ENCODE results near the gene SHISAL1.

Gene SHISAL1

DNA sequence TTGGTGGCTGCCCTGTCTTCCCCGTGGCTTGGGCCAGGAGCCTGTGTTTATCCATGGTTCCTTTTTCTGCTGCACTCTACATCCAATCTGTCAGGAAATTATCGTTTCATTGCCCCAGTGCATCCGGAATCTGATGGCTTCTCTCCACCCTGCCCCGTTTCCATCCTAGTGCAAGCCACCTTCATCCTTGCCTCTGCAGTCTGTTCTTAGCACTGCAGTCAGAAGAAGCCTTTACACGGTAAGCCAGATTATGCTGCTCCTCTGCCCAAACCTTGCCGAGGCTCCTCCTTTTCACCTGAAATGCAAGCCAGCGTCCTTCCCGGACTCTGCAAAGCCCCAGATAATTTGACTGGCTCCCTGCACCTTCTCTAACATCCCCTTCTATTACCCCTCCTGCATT, 86.9 kb downstream of the SHISAL1 start:
- Histone ChIP-seq H2BK12ac (ENCODE audit: low read length) (no peak overlapping the region), H3K79me2 (ENCODE audit: control insufficient read depth, insufficient read depth, low read length, poor library complexity) (no peaks in the 10 kb centered on the region), H3K14ac (ENCODE audit: low read length) (no peak overlapping the region), H3K27ac (ENCODE audit: low read depth, low read length) (no peak overlapping the region), H3K27me3 (ENCODE audit: insufficient read depth, low read length) (no peaks in the 10 kb centered on the region), H4K91ac (ENCODE audit: low read depth, low read length) (no peak overlapping the region), H2BK120ac (ENCODE audit: insufficient read depth, low read length, poor library complexity) (no peak overlapping the region), H4K12ac (ENCODE audit: low read depth, low read length) (no peak overlapping the region), H3K9me3 (ENCODE audit: insufficient read depth, low read depth, low read length) (peaks cover 5% of the 10 kb centered on the region), H3K9ac (ENCODE audit: low read length) (no peak overlapping the region), H2AK5ac (ENCODE audit: low read length) (no peak overlapping the region), H3K4me2 (ENCODE audit: low read length) (no peak overlapping the region), H4K8ac (ENCODE audit: low read depth, low read length) (no peak overlapping the region), H2AFZ (ENCODE audit: insufficient read depth, low read length, poor library complexity) (no peak overlapping the region), H3K4ac (ENCODE audit: low read depth, low read length) (no peak overlapping the region), H3K18ac (ENCODE audit: low read length) (no peak overlapping the region), H3K79me1 (ENCODE audit: low read length) (no peaks in the 10 kb centered on the region), H3K4me3 (ENCODE audit: low read depth, low read length) (no peak overlapping the region), H2BK5ac (ENCODE audit: low read depth, low read length, poor library complexity) (no peak overlapping the region), H3K23ac (ENCODE audit: low read length) (no peak overlapping the region), H3K36me3 (ENCODE audit: control insufficient read depth in 1 of 2, insufficient read depth in 2 of 2, low read length in 2 of 2) (no peaks in the 10 kb centered on the region), H3K4me1 (ENCODE audit: control insufficient read depth in 1 of 2, insufficient read depth in 2 of 2, low read length in 2 of 2) (no peaks in the 10 kb centered on the region)
- no CpG with 5 or more reads among the region's 8 CpGs for WGBS (ENCODE audit: extremely low coverage, insufficient coverage, insufficient read length)
- no peak for DNase-seq

DNA sequence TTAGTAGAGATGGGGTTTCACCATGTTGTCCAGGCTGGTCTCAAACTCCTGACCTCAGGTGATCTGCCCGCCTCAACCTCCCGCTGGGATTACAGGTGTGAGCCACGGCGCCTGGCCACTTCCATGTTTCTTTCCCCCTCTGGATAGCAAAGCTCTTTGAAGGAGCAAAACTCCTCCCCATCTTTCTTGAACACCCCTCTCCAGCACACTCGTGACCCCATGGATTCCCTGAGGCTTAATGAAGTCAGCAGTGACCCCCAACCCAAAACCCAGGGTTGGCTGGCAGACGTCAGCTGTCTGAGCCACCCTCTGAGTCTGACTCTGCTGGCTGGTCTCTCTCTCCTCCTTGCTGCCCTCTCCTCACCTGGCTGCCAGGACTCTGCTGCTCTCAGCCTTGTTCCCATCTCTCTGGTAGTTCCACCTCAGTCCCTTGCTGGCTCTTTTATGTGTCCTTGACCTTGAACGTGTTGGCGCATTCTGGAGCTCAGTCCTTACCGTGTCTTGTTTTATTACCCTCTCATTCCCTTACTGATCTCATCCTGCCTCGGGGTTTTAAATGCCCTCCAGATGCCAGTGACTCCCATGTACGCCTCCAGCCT, 87.6 kb downstream of the SHISAL1 start:
- Histone ChIP-seq H3K36me3 (ENCODE audit: control insufficient read depth in 1 of 2, insufficient read depth in 2 of 2, low read length in 2 of 2) (no peaks in the 10 kb centered on the region), H3K9me3 (ENCODE audit: insufficient read depth, low read depth, low read length) (peaks cover 5% of the 10 kb centered on the region), H3K79me1 (ENCODE audit: low read length) (no peaks in the 10 kb centered on the region), H3K23ac (ENCODE audit: low read length) (no peak overlapping the region), H3K4me1 (ENCODE audit: control insufficient read depth in 1 of 2, insufficient read depth in 2 of 2, low read length in 2 of 2) (no peaks in the 10 kb centered on the region), H2BK12ac (ENCODE audit: low read length) (no peak overlapping the region), H3K9ac (ENCODE audit: low read length) (no peak overlapping the region), H3K4ac (ENCODE audit: low read depth, low read length) (no peak overlapping the region), H3K27ac (ENCODE audit: low read depth, low read length) (no peak overlapping the region), H4K91ac (ENCODE audit: low read depth, low read length) (no peak overlapping the region), H3K79me2 (ENCODE audit: control insufficient read depth, insufficient read depth, low read length, poor library complexity) (no peaks in the 10 kb centered on the region), H4K12ac (ENCODE audit: low read depth, low read length) (no peak overlapping the region), H2BK5ac (ENCODE audit: low read depth, low read length, poor library complexity) (no peak overlapping the region), H3K27me3 (ENCODE audit: insufficient read depth, low read length) (no peaks in the 10 kb centered on the region), H3K4me3 (ENCODE audit: low read depth, low read length) (no peak overlapping the region), H3K14ac (ENCODE audit: low read length) (no peak overlapping the region), H3K4me2 (ENCODE audit: low read length) (no peak overlapping the region), H2BK120ac (ENCODE audit: insufficient read depth, low read length, poor library complexity) (no peak overlapping the region), H2AFZ (ENCODE audit: insufficient read depth, low read length, poor library complexity) (no peak overlapping the region), H4K8ac (ENCODE audit: low read depth, low read length) (no peak overlapping the region), H3K18ac (ENCODE audit: low read length) (no peak overlapping the region), H2AK5ac (ENCODE audit: low read length) (no peak overlapping the region)
- no peak for DNase-seq
- WGBS (ENCODE audit: extremely low coverage, insufficient coverage, insufficient read length): no CpG with 5 or more reads among the region's 11 CpGs

DNA sequence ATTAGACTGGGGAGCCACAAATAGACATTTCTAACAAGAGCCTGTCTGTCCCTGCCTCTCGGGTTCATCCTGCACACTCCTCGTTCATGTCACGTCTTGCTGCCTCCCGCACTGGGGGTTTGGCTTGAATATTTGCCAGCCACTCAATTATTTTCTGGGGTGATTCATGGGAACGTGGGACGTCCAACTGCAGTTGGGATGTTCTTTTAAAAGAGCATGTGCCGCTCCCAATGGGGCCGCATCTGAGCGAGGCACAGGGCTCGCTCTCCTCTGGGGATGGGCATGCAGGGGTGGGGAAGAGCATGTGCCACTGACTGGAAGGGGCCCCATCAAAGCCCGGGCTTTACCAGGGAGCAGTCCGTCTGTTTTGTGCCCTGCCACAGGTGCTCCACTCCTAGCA, 88.6 kb downstream of the SHISAL1 start:
- Histone ChIP-seq H2BK120ac (ENCODE audit: insufficient read depth, low read length, poor library complexity) (no peak overlapping the region), H2AFZ (ENCODE audit: insufficient read depth, low read length, poor library complexity) (no peak overlapping the region), H3K4ac (ENCODE audit: low read depth, low read length) (no peak overlapping the region), H3K79me2 (ENCODE audit: control insufficient read depth, insufficient read depth, low read length, poor library complexity) (no peaks in the 10 kb centered on the region), H4K91ac (ENCODE audit: low read depth, low read length) (no peak overlapping the region), H3K18ac (ENCODE audit: low read length) (no peak overlapping the region), H3K36me3 (ENCODE audit: control insufficient read depth in 1 of 2, insufficient read depth in 2 of 2, low read length in 2 of 2) (no peaks in the 10 kb centered on the region), H4K8ac (ENCODE audit: low read depth, low read length) (no peak overlapping the region), H3K9me3 (ENCODE audit: insufficient read depth, low read depth, low read length) (peaks cover 5% of the 10 kb centered on the region), H4K12ac (ENCODE audit: low read depth, low read length) (no peak overlapping the region), H3K4me1 (ENCODE audit: control insufficient read depth in 1 of 2, insufficient read depth in 2 of 2, low read length in 2 of 2) (no peaks in the 10 kb centered on the region), H3K27me3 (ENCODE audit: insufficient read depth, low read length) (no peaks in the 10 kb centered on the region), H2BK5ac (ENCODE audit: low read depth, low read length, poor library complexity) (no peak overlapping the region), H3K23ac (ENCODE audit: low read length) (no peak overlapping the region), H2AK5ac (ENCODE audit: low read length) (no peak overlapping the region), H3K4me3 (ENCODE audit: low read depth, low read length) (no peak overlapping the region), H2BK12ac (ENCODE audit: low read length) (no peak overlapping the region), H3K79me1 (ENCODE audit: low read length) (no peaks in the 10 kb centered on the region), H3K4me2 (ENCODE audit: low read length) (no peak overlapping the region), H3K27ac (ENCODE audit: low read depth, low read length) (no peak overlapping the region), H3K9ac (ENCODE audit: low read length) (no peak overlapping the region), H3K14ac (ENCODE audit: low read length) (no peak overlapping the region)
- DNase-seq: no peak
- WGBS (ENCODE audit: extremely low coverage, insufficient coverage, insufficient read length): no CpG with 5 or more reads among the region's 12 CpGs

DNA sequence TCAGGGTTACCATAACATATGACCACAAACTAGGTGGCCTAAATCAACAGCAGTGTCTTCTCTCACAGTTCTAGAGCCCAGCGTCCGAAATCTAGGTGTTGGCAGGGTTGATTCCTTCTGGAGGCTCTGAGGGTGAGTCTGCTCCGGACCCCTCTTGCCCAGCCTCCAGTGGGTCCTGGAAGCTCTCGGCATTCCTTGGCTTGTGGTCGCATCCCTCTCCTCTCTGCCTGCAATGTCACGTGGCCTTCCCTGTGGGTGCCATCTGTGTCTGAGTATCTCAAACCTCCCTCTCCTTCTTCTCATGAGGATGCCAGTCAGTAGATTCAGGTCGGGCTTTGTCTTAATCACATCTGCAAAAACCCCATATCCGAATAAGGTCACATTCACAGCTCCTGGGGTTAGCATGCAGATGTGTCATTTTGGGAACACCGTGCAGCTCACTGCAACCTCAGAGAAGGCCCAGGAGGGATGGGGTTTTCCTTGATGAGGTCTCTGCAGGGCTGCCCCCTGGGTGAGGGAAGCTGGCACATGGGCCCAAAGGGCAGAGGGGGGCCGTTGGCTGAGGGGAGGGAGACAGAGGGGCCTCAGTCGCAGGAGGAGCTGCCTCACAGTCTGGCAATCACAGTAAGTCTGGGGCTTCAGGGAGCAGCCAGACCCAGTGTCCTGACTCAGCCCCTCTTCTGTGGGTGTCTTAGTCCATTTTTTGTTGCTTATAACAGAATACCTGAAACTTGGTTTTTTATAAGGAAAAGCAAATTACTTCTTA, 90.9 kb downstream of the SHISAL1 start:
- H4K12ac ChIP-seq (ENCODE audit: low read depth, low read length): no peak overlapping the region
- H3K4ac ChIP-seq (ENCODE audit: low read depth, low read length): no peak overlapping the region
- no peak overlapping the region for H3K23ac ChIP-seq (ENCODE audit: low read length)
- H3K27me3 ChIP-seq (ENCODE audit: insufficient read depth, low read length): no peaks in the 10 kb centered on the region
- no peak overlapping the region for H2BK12ac ChIP-seq (ENCODE audit: low read length)
- H2AK5ac ChIP-seq (ENCODE audit: low read length): no peak overlapping the region
- H3K79me2 ChIP-seq (ENCODE audit: control insufficient read depth, insufficient read depth, low read length, poor library complexity): no peaks in the 10 kb centered on the region
- no peak overlapping the region for H3K4me2 ChIP-seq (ENCODE audit: low read length)
- no peaks in the 10 kb centered on the region for H3K36me3 ChIP-seq (ENCODE audit: control insufficient read depth in 1 of 2, insufficient read depth in 2 of 2, low read length in 2 of 2)
- no peak overlapping the region for H3K14ac ChIP-seq (ENCODE audit: low read length)
- no peak overlapping the region for H4K91ac ChIP-seq (ENCODE audit: low read depth, low read length)
- H3K79me1 ChIP-seq (ENCODE audit: low read length): no peaks in the 10 kb centered on the region
- no peak overlapping the region for H4K8ac ChIP-seq (ENCODE audit: low read depth, low read length)
- no peak overlapping the region for H2AFZ ChIP-seq (ENCODE audit: insufficient read depth, low read length, poor library complexity)
- H2BK120ac ChIP-seq (ENCODE audit: insufficient read depth, low read length, poor library complexity): no peak overlapping the region
- H3K18ac ChIP-seq (ENCODE audit: low read length): no peak overlapping the region
- DNase-seq: no peak
- H3K27ac ChIP-seq (ENCODE audit: low read depth, low read length): no peak overlapping the region
- H3K4me3 ChIP-seq (ENCODE audit: low read depth, low read length): no peak overlapping the region
- peaks cover 6% of the 10 kb centered on the region for H3K9me3 ChIP-seq (ENCODE audit: insufficient read depth, low read depth, low read length)
- H2BK5ac ChIP-seq (ENCODE audit: low read depth, low read length, poor library complexity): no peak overlapping the region
- H3K9ac ChIP-seq (ENCODE audit: low read length): no peak overlapping the region
- H3K4me1 ChIP-seq (ENCODE audit: control insufficient read depth in 1 of 2, insufficient read depth in 2 of 2, low read length in 2 of 2): no peaks in the 10 kb centered on the region
- no CpG with 5 or more reads among the region's 11 CpGs for WGBS (ENCODE audit: extremely low coverage, insufficient coverage, insufficient read length)
